HepG2 (cell line): Measurements from ENCODE around the gene CTSS. TPM values are rescaled to one million over a fixed set of nuclear protein-coding genes. Genes with fewer than 3 reads are reported as not detected.

ENCODE experiments used
- ATAC-seq: fragments of 200-7000 bp; cut with Tn5 transposase; 3 replicates; pipeline ENCODE4 v1.9.1; 2020; ENCODE audit warnings: mild to moderate bottlenecking, moderate library complexity
- BruUV-seq: library from RNA; stranded (reverse); fragments of 400-500 nt; replicated peaks from 2 replicates; lab custom pipeline; 2021; lab: Mats Ljungman, UMichigan
- CTCF ChIA-PET: fragments of 300-600 bp; formaldehyde crosslinking; extraction: SDS; loops from one replicate; lab custom pipeline; 2021; ENCODE audit warnings: low total read pairs, inconsistent platforms, low intra/inter-chr PET ratio; lab: Yijun Ruan, JAX
- POLR2A ChIA-PET: fragments of 350-600 bp; sonication (Branson Sonifier 250); formaldehyde crosslinking; loops from one replicate; lab custom pipeline; 2020; ENCODE audit warnings: antibody characterized with exemption, inconsistent platforms; lab: Yijun Ruan, JAX
- DNase-seq: peaks from one replicate; pipeline ENCODE4 v3.0.0-alpha.2; 2015; ENCODE audit warnings: low spot score
- FAIRE-seq: peaks from 3 replicates; lab custom pipeline; 2011; peaks lifted over from hg19 to GRCh38; lab: Jason Lieb, UNC
- H2AFZ ChIP-seq: one replicate; pipeline ENCODE4 v1.6.1; 2011; ENCODE audit warnings: low read length, inconsistent platforms
- H3K27ac ChIP-seq: fragments of 300-600 bp; 3 replicates; pipeline ENCODE4 v1.8.0; 2011; ENCODE audit warnings: mixed run types, mild to moderate bottlenecking, mixed read lengths, low read length, inconsistent platforms; ENCODE audit not compliant: insufficient read depth; ENCODE audit errors: extremely low read length
- H3K27me3 ChIP-seq, 2 experiments: fragments of 200-600 bp in 1 of 2; 2 replicates in 1 of 2; 3 replicates in 1 of 2; pipeline versions ENCODE4 v1.6.0 to v1.8.0; 2011; ENCODE audit warnings: low read length in 2 of 2, mild to moderate bottlenecking in 2 of 2, moderate library complexity in 2 of 2, inconsistent platforms in 1 of 2; ENCODE audit not compliant: insufficient read depth in 2 of 2, control insufficient read depth in 1 of 2
- H3K36me3 ChIP-seq, 2 experiments: fragments of 200-600 bp in 1 of 2; replicated peaks in 1 of 2; 2 replicates in 1 of 2; 3 replicates in 1 of 2; pipeline versions ENCODE4 v1.5.1 to v1.8.0; 2011; ENCODE audit warnings: low read length in 2 of 2, inconsistent platforms in 1 of 2; ENCODE audit not compliant: insufficient read depth in 2 of 2, control insufficient read depth in 1 of 2
- H3K4me1 ChIP-seq: 2 replicates; pipeline ENCODE4 v1.5.1; 2012; ENCODE audit warnings: low read length, inconsistent platforms; ENCODE audit not compliant: insufficient read depth
- H3K4me2 ChIP-seq: 2 replicates; pipeline ENCODE4 v1.6.0; 2011; ENCODE audit warnings: low read depth, low read length, inconsistent platforms
- H3K4me3 ChIP-seq, 3 experiments: fragments of 200-600 bp in 1 of 3; sonication (generic), shearing (Covaris generic) in 1 of 3; replicated peaks in 1 of 3; 2 replicates each; pipeline ENCODE4 v1.5.1; 2011 to 2016; ENCODE audit warnings: low read length in 3 of 3, inconsistent platforms in 2 of 3, low read depth in 2 of 3, mild to moderate bottlenecking in 2 of 3, control low read depth in 1 of 3, mixed read lengths in 1 of 3; ENCODE audit not compliant: insufficient read depth in 1 of 3
- H3K79me2 ChIP-seq: one replicate; pipeline ENCODE4 v1.6.1; 2011; ENCODE audit warnings: low read length, inconsistent platforms; ENCODE audit not compliant: insufficient read depth
- H3K9ac ChIP-seq: 2 replicates; pipeline ENCODE4 v1.6.0; 2011; ENCODE audit warnings: mild to moderate bottlenecking, low read depth, low read length, inconsistent platforms; ENCODE audit not compliant: insufficient read depth
- H3K9me3 ChIP-seq: 2 replicates; pipeline ENCODE4 v1.5.1; 2012; ENCODE audit warnings: mild to moderate bottlenecking, low read length
- H4K20me1 ChIP-seq: 2 replicates; pipeline ENCODE4 v1.6.0; 2011; ENCODE audit warnings: inconsistent platforms, mild to moderate bottlenecking, low read length, moderate library complexity; ENCODE audit not compliant: insufficient read depth
- BORCS8-MEF2B ChIP-seq: sonication (generic); formaldehyde crosslinking; IDR thresholded peaks from 2 replicates; pipeline ENCODE4 v1.8.0; 2022; ENCODE audit warnings: mild to moderate bottlenecking, missing genetic modification reagents
- FUBP1 ChIP-seq: sonication (generic); formaldehyde crosslinking; IDR thresholded peaks from 2 replicates; pipeline ENCODE4 v1.5.1; 2020; ENCODE audit warnings: missing genetic modification reagents, mild to moderate bottlenecking, borderline replicate concordance
- GTF3A ChIP-seq: sonication (generic); formaldehyde crosslinking; conservative IDR thresholded peaks from 2 replicates; pipeline ENCODE4 v1.4.0; 2020; ENCODE audit warnings: mild to moderate bottlenecking, missing genetic modification reagents
- KLF11 ChIP-seq: IDR thresholded peaks from 2 replicates; pipeline ENCODE4 v1.6.1; 2016; ENCODE audit warnings: missing compliant biosample characterization
- MTERF4 ChIP-seq: sonication (generic); formaldehyde crosslinking; IDR thresholded peaks from 2 replicates; pipeline ENCODE4 v1.8.0; 2023; ENCODE audit warnings: mild to moderate bottlenecking, missing genetic modification reagents
- RARA ChIP-seq: IDR thresholded peaks from 2 replicates; pipeline ENCODE4 v1.6.1; 2016; ENCODE audit warnings: missing genetic modification reagents, missing compliant biosample characterization
- SAP130 ChIP-seq: IDR thresholded peaks from 2 replicates; pipeline ENCODE4 v1.6.1; 2016; ENCODE audit warnings: low read depth
- SSRP1 ChIP-seq: IDR thresholded peaks from 2 replicates; pipeline ENCODE4 v1.6.1; 2016; ENCODE audit warnings: control low read depth
- ZNF335 ChIP-seq: sonication (generic); formaldehyde crosslinking; IDR thresholded peaks from 2 replicates; pipeline ENCODE4 v1.4.0; 2020; ENCODE audit warnings: missing genetic modification reagents
- ZNF598 ChIP-seq: sonication (generic); formaldehyde crosslinking; IDR thresholded peaks from 2 replicates; pipeline ENCODE4 v1.5.1; 2020; ENCODE audit warnings: mild to moderate bottlenecking, missing genetic modification reagents, borderline replicate concordance
- ZNF670 ChIP-seq: sonication (generic); formaldehyde crosslinking; IDR thresholded peaks from 2 replicates; pipeline ENCODE4 v1.8.0; 2022; ENCODE audit warnings: mild to moderate bottlenecking, missing genetic modification reagents, borderline replicate concordance
- ZNF724P ChIP-seq: sonication (generic); formaldehyde crosslinking; IDR thresholded peaks from 2 replicates; pipeline ENCODE4 v1.8.0; 2022; ENCODE audit warnings: missing genetic modification reagents, borderline replicate concordance
- ZSCAN29 ChIP-seq: sonication (generic); formaldehyde crosslinking; conservative IDR thresholded peaks from 2 replicates; pipeline ENCODE4 v1.4.0; 2020; ENCODE audit warnings: mild to moderate bottlenecking, missing genetic modification reagents
- WGBS: methylation state at CpG from one replicate; pipeline ENCODE4 v1.1.6; 2017; ENCODE audit warnings: low lambda C conversion rate; 5-methylcytosine and 5-hydroxymethylcytosine counted together
- in situ Hi-C: cut with HindIII; loops from 2 replicates; pipeline ENCODE4 v1.10.0; 2017; ENCODE audit warnings: low pct_unique_long_range_greater_than_20kb; ENCODE audit not compliant: extremely low pct_ligation_motif_present
- intact Hi-C: fragments of 100-400 bp; cut with micrococcal nuclease; formaldehyde crosslinking; loops from one replicate; pipeline ENCODE4 v1.10.0; 2022; ENCODE audit not compliant: unreplicated experiment
- polyA plus RNA-seq, 8 experiments: library from polyadenylated mRNA; depleted of rRNA in 3 of 8; stranded (reverse) in 7 of 8; unstranded in 1 of 8; fragments of >200 nt; fragmentation: Illumina TruSeq in 4 of 8; extraction: Trizol in 4 of 8; gene quantifications; 2 replicates each; pipeline versions ENCODE4 v1.2.1 to v1.2.3, GENCODE V29; 2011 to 2016; ENCODE audit warnings: low read depth in 4 of 8, missing spikeins in 1 of 8, mixed read lengths in 1 of 8; ENCODE audit not compliant: insufficient read depth in 1 of 8
- total RNA-seq, 5 experiments: library from RNA; depleted of rRNA; stranded (reverse); fragments of >200 nt; fragmentation: Illumina TruSeq; extraction: Trizol; gene quantifications; 2 replicates each; pipeline ENCODE4 v1.2.3, GENCODE V29; 2016; ENCODE audit warnings: low read depth in 1 of 5
- TF ChIP-seq, protein P1 (sequence below): sonication (generic); formaldehyde crosslinking; conservative IDR thresholded peaks from 2 replicates; pipeline ENCODE4 v1.8.0; 2022; ENCODE audit warnings: low read depth, missing genetic modification reagents
- TF ChIP-seq, protein P2 (sequence below): sonication (generic); formaldehyde crosslinking; IDR thresholded peaks from 2 replicates; pipeline ENCODE4 v1.5.0; 2020; ENCODE audit warnings: missing genetic modification reagents

The CTSS gene
- total and polyA plus RNA-seq, 2 of the 13 experiments (the other 11 are each of a cell fraction or from before 2014, with no cell fraction given): 0.33 to 1.0 TPM

DNA sequence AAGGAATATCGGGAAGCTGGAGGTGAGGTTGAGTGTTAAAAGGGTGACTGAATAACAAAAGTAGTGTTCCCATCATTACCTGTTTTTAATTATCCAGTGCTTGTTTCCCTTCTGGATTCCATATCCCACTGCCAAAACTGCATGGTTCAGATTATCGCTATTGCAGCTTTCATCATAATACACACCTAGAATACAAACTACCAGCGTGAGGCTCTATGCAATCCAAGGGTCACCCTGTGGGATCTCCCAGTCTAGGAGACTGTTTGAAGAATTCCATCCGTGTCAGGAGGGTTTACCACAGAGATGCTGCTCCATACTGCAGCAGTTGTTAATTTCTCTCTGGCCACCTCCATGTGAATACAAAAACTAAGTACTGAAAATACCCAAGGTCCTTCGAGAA is 33.5 kb upstream of the CTSS start:
- Histone ChIP-seq H2AFZ (no peak overlapping the region), H3K9ac (no peak overlapping the region), H3K4me3 (no peak overlapping the region), H3K4me2 (no peak overlapping the region), H3K27ac (no peak overlapping the region), H3K36me3 (no peaks in the 10 kb centered on the region), H3K27me3 (no peaks in the 10 kb centered on the region), H3K79me2 (no peaks in the 10 kb centered on the region), H3K4me1 (no peaks in the 10 kb centered on the region)
- intact Hi-C loops: no loop called here
- no peak for FAIRE-seq
- no peak for DNase-seq
- no peak for ATAC-seq
- TF ChIP-seq ZNF335 (CRISPR knock-in tag) (no peak), ZNF724P (CRISPR knock-in tag) (no peak), GTF3A (no peak), ZNF670 (CRISPR knock-in tag) (no peak), SAP130 (CRISPR knock-in tag) (no peak), KLF11 (no peak)
- TF ChIP-seq, all 625 proteins: peak for 0
- 88% methylated on average over 5 of the region's 5 CpGs for whole genome bisulfite sequencing
- no peaks in the 10 kb centered on the region for H3K9me3 ChIP-seq
- in situ Hi-C loops: no loop called here
- no TSS peak for BruUV-seq
- no peaks in the 10 kb centered on the region for H4K20me1 ChIP-seq
- ChIA-PET POLR2A (no interaction called here), CTCF (no interaction called here)

DNA sequence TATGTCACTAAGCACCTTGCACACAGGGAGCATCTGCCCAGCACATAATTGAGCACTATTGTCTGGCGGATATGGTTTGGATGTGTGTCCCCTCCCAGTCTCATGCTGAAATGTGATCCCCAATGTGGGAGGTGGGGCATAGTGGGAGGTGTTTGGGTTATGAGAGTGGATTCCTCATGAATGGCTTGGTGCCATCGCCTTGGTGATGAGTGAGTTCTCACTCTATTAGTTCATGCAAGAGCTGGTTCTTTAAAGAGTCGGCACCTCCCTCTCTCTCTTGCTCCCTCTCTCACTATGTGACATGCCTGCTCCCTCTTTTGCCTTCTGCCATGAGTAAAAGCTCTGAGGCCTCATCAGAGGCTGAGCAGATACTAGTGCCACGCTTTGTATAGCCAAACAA is 32.9 kb upstream of the CTSS start:
- H3K36me3 ChIP-seq: no peaks in the 10 kb centered on the region
- ATAC-seq (no peak), FAIRE-seq (no peak), DNase-seq (no peak)
- H2AFZ ChIP-seq: no peak overlapping the region
- ChIA-PET CTCF (no interaction called here), POLR2A (no interaction called here)
- no peak overlapping the region for H3K4me2 ChIP-seq
- no peaks in the 10 kb centered on the region for H3K27me3 ChIP-seq
- H3K4me3 ChIP-seq: no peak overlapping the region
- in situ Hi-C loops (no loop called here), intact Hi-C loops (no loop called here)
- BruUV-seq: no TSS peak
- no peak overlapping the region for H3K27ac ChIP-seq
- no peaks in the 10 kb centered on the region for H4K20me1 ChIP-seq
- 89% methylated on average over 4 of the region's 4 CpGs for WGBS
- H3K9ac ChIP-seq: no peak overlapping the region
- no peaks in the 10 kb centered on the region for H3K4me1 ChIP-seq
- no peaks in the 10 kb centered on the region for H3K79me2 ChIP-seq
- no peaks in the 10 kb centered on the region for H3K9me3 ChIP-seq
- TF ChIP-seq RARA (no peak), MTERF4 (CRISPR knock-in tag) (no peak), ZNF724P (CRISPR knock-in tag) (no peak), BORCS8-MEF2B (no peak), SSRP1 (CRISPR knock-in tag) (no peak), ZNF598 (CRISPR knock-in tag) (no peak), ZSCAN29 (CRISPR knock-in tag) (no peak), FUBP1 (CRISPR knock-in tag) (no peak)
- TF ChIP-seq, protein P1, sequence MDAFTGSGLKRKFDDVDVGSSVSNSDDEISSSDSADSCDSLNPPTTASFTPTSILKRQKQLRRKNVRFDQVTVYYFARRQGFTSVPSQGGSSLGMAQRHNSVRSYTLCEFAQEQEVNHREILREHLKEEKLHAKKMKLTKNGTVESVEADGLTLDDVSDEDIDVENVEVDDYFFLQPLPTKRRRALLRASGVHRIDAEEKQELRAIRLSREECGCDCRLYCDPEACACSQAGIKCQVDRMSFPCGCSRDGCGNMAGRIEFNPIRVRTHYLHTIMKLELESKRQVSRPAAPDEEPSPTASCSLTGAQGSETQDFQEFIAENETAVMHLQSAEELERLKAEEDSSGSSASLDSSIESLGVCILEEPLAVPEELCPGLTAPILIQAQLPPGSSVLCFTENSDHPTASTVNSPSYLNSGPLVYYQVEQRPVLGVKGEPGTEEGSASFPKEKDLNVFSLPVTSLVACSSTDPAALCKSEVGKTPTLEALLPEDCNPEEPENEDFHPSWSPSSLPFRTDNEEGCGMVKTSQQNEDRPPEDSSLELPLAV (CRISPR knock-in tag): no peak
- TF ChIP-seq, protein P2, sequence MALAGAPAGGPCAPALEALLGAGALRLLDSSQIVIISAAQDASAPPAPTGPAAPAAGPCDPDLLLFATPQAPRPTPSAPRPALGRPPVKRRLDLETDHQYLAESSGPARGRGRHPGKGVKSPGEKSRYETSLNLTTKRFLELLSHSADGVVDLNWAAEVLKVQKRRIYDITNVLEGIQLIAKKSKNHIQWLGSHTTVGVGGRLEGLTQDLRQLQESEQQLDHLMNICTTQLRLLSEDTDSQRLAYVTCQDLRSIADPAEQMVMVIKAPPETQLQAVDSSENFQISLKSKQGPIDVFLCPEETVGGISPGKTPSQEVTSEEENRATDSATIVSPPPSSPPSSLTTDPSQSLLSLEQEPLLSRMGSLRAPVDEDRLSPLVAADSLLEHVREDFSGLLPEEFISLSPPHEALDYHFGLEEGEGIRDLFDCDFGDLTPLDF (CRISPR knock-in tag): no peak
